Brain microvascular endothelial cell (primary cell): Measurements from ENCODE around the gene SMKR1.

ENCODE experiments used
- DNase-seq: peaks from one replicate; pipeline ENCODE4 v3.0.0-alpha.2; 2020
- H3K27ac ChIP-seq: fragments of 250-450 bp; sonication (Bioruptor Pico); 2 replicates; pipeline ENCODE4 v1.5.1; 2020; ENCODE audit warnings: mild to moderate bottlenecking, moderate library complexity
- H3K27me3 ChIP-seq: fragments of 250-450 bp; sonication (Bioruptor Pico); replicated peaks from 2 replicates; pipeline ENCODE4 v1.5.1; 2020; ENCODE audit warnings: mild to moderate bottlenecking
- H3K36me3 ChIP-seq: fragments of 250-450 bp; sonication (Bioruptor Pico); replicated peaks from 2 replicates; pipeline ENCODE4 v1.5.1; 2020; ENCODE audit warnings: mild to moderate bottlenecking
- H3K4me3 ChIP-seq: 2 replicates; pipeline ENCODE4 v1.5.1; 2011; ENCODE audit warnings: low read depth, mild to moderate bottlenecking, control low read depth, low read length, moderate library complexity
- CTCF ChIP-seq: IDR thresholded peaks from 2 replicates; pipeline ENCODE4 v1.5.1; 2011; ENCODE audit warnings: low read depth, mild to moderate bottlenecking, moderate library complexity, low read length, control low read depth, inconsistent platforms; ENCODE audit errors: missing control alignments
- in situ Hi-C: cut with HindIII; loops from 2 replicates; pipeline ENCODE4 v1.10.0; 2017; ENCODE audit warnings: low sequenced_read_pairs, low pct_ligation_motif_present

The SMKR1 gene

GRCh38 chr7:129501760-129502707, at the start of gene SMKR1:
Gene SMKR1 (plus strand): TSS chr7:129502531. CDS start chr7:129502825, 294 bp downstream.
- in situ Hi-C loops = no loop called here
- peak within 1 kb of the TSS; percentile 50 for H3K4me3 ChIP-seq
- H3K27ac ChIP-seq = no peak within 1 kb of the TSS
- H3K27me3 ChIP-seq = no peaks in the 10 kb centered on the region
- no peaks in the 10 kb centered on the region for H3K36me3 ChIP-seq
- no peak for TF ChIP-seq CTCF
- peak; percentile 7 for DNase-seq

- Histone ChIP-seq H3K36me3 (no peaks in the 10 kb centered on the region), H3K4me3 (no peak overlapping the region), H3K27me3 (no peaks in the 10 kb centered on the region), H3K27ac (no peak overlapping the region)
- in situ Hi-C loops = no loop called here
- DNase-seq = no peak
- no peak for TF ChIP-seq CTCF
Measured at GRCh38 chr7:129452589-129453231, 49.6 kb upstream of the SMKR1 start.

GRCh38 chr7:129453510-129454248, 48.7 kb upstream of the SMKR1 start:
- H3K4me3 ChIP-seq = no peak overlapping the region
- H3K27me3 ChIP-seq = no peaks in the 10 kb centered on the region
- no peaks in the 10 kb centered on the region for H3K36me3 ChIP-seq
- in situ Hi-C loops = no loop called here
- no peak for TF ChIP-seq CTCF
- H3K27ac ChIP-seq = no peak overlapping the region
- no peak for DNase-seq

- no peak overlapping the region for H3K4me3 ChIP-seq
- H3K27ac ChIP-seq = no peak overlapping the region
- H3K36me3 ChIP-seq = no peaks in the 10 kb centered on the region
- H3K27me3 ChIP-seq = no peaks in the 10 kb centered on the region
- in situ Hi-C loops = no loop called here
- DNase-seq = no peak
- no peak for TF ChIP-seq CTCF
Measured at GRCh38 chr7:129454249-129454551, 48.1 kb upstream of the SMKR1 start.

- Histone ChIP-seq H3K27ac (no peak overlapping the region), H3K4me3 (no peak overlapping the region), H3K36me3 (no peaks in the 10 kb centered on the region), H3K27me3 (no peaks in the 10 kb centered on the region)
- no peak for DNase-seq
- no peak for TF ChIP-seq CTCF
- in situ Hi-C loops = no loop called here
Measured at GRCh38 chr7:129456421-129456820, 45.9 kb upstream of the SMKR1 start.
